Naive thymus-derived CD4-positive, alpha-beta T cell (primary cell): ENCODE data around the gene SPIRE2. TPM values are rescaled to one million over a fixed set of nuclear protein-coding genes. Genes with fewer than 3 reads are reported as not detected.

Experiments
- ATAC-seq: fragments of 150-1000 bp; cut with Tn5 transposase; 2 replicates; pipeline ENCODE4 v1.10.0; 2021; ENCODE audit warnings: mild to moderate bottlenecking, moderate library complexity
- CTCF ChIA-PET: fragments of 350-600 bp; sonication (Branson Sonifier 250); formaldehyde crosslinking; loops from one replicate; lab custom pipeline; 2021; ENCODE audit warnings: antibody characterized with exemption; lab: Charles Lee
- POLR2A ChIA-PET: fragments of 350-600 bp; sonication (Branson Sonifier 250); formaldehyde crosslinking; loops from one replicate; lab custom pipeline; 2021; ENCODE audit warnings: antibody characterized with exemption, inconsistent platforms; lab: Charles Lee
- DNase-seq, 9 donors: peaks; one replicate each; pipeline versions ENCODE4 v3.0.0 to v3.0.0-alpha.2; 2020 to 2022; ENCODE audit warnings: mixed read lengths in 1 of 9
- H3K27ac ChIP-seq: one replicate; pipeline ENCODE4 v1.7.0; 2013; ENCODE audit warnings: mild to moderate bottlenecking, low read depth, low read length, moderate library complexity
- H3K27me3 ChIP-seq, 2 donors: one replicate each; pipeline ENCODE4 v1.7.0; 2013; ENCODE audit warnings: low read length in 2 of 2, mild to moderate bottlenecking in 2 of 2, moderate library complexity in 2 of 2; ENCODE audit not compliant: control insufficient read depth in 2 of 2, insufficient read depth in 2 of 2
- H3K36me3 ChIP-seq, 3 experiments: 1 replicate in 2 of 3; 2 replicates in 1 of 3; pipeline ENCODE4 v1.7.0; 2013; ENCODE audit warnings: low read length in 3 of 3, mild to moderate bottlenecking in 3 of 3, moderate library complexity in 1 of 3; ENCODE audit not compliant: insufficient read depth in 3 of 3, control insufficient read depth in 2 of 3
- H3K4me1 ChIP-seq, 2 donors: one replicate each; pipeline ENCODE4 v1.7.0; 2013; ENCODE audit warnings: low read length in 2 of 2, mild to moderate bottlenecking in 2 of 2, moderate library complexity in 1 of 2; ENCODE audit not compliant: control insufficient read depth in 2 of 2, insufficient read depth in 2 of 2
- H3K4me3 ChIP-seq: 2 replicates; pipeline ENCODE4 v1.7.0; 2013; ENCODE audit warnings: mild to moderate bottlenecking, low read length
- H3K9me3 ChIP-seq, 3 experiments: 1 replicate in 2 of 3; 2 replicates in 1 of 3; pipeline ENCODE4 v1.7.0; 2013; ENCODE audit warnings: low read length in 3 of 3; ENCODE audit not compliant: control insufficient read depth in 2 of 3
- H3K27ac Mint-ChIP-seq, 9 donors: one replicate each; pipeline ENCODE4 v1.8.0; 2020 to 2022; ENCODE audit warnings: mixed read lengths in 9 of 9, mild to moderate bottlenecking in 8 of 9, moderate library complexity in 5 of 9, inconsistent platforms in 2 of 9
- H3K27me3 Mint-ChIP-seq, 5 donors: one replicate each; pipeline ENCODE4 v1.8.0; 2021 to 2022; ENCODE audit warnings: mixed read lengths in 5 of 5, mild to moderate bottlenecking in 1 of 5
- H3K36me3 Mint-ChIP-seq, 5 donors: one replicate each; pipeline ENCODE4 v1.8.0; 2020 to 2022; ENCODE audit warnings: mixed read lengths in 5 of 5, mild to moderate bottlenecking in 3 of 5, inconsistent platforms in 1 of 5
- H3K4me1 Mint-ChIP-seq, 7 donors: one replicate each; pipeline ENCODE4 v1.8.0; 2020 to 2022; ENCODE audit warnings: mixed read lengths in 7 of 7, mild to moderate bottlenecking in 3 of 7, inconsistent platforms in 1 of 7
- H3K4me3 Mint-ChIP-seq, 10 donors: one replicate each; pipeline ENCODE4 v1.8.0; 2020 to 2022; ENCODE audit warnings: mild to moderate bottlenecking in 10 of 10, mixed read lengths in 10 of 10, moderate library complexity in 6 of 10, inconsistent platforms in 2 of 10
- H3K9me3 Mint-ChIP-seq, 11 donors: one replicate each; pipeline ENCODE4 v1.8.0; 2020 to 2022; ENCODE audit warnings: mixed read lengths in 11 of 11, mild to moderate bottlenecking in 4 of 11, inconsistent platforms in 1 of 11, moderate library complexity in 1 of 11
- intact Hi-C, 2 donors: fragments of 100-400 bp; cut with micrococcal nuclease; formaldehyde crosslinking; loops; one replicate each; pipeline ENCODE4 v1.15.1; 2023
- polyA plus RNA-seq, 2 donors: library from polyadenylated mRNA; unstranded; fragments of 300-500 nt; fragmentation: Illumina TruSeq; gene quantifications; one replicate each; pipeline ENCODE4 v1.2.3, GENCODE V29; 2021
- total RNA-seq, 6 experiments: library from RNA in 5 of 6; stranded (reverse) in 5 of 6; gene quantifications; 1 replicate in 5 of 6; 2 replicates in 1 of 6; pipeline ENCODE4 v1.2.3 and lab custom pipeline; 2021 to 2026

Gene SPIRE2
- total and polyA plus RNA-seq, 7 experiments from 2014 or later: 0.32 to 3.5 (median 1.3) TPM

DNA sequence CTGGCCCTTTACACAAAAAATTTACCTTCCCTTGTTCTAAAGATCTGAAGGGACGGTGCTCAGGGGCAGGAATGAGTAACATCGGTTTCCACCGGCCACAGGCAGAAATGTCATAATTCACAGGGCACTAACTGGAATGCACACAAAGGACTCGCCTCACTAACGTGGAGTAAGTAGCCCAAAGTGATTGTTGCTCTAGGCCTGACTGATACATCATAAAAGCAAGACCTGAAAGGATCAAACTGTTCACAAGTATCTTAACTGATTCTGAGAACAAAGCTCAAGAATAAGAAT is 36.2 kb downstream of the SPIRE2 start:
- Histone ChIP-seq H3K27me3 (no peaks in the 10 kb centered on the region), H3K27ac (peak overlapping the region; percentile 72), H3K9me3 (peaks cover 0 to 4% (median 0%) of the 10 kb centered on the region in 3 experiments), H3K4me3 (peak overlapping the region; percentile 2), H3K4me1 (peaks cover 27 to 32% of the 10 kb centered on the region in 2 donors), H3K36me3 (no peaks in the 10 kb centered on the region)
- POLR2A ChIA-PET: interaction anchor here (1.5 to 5.8 kb wide), 3 partner anchors 8 to 175 kb away, joined by 4 to 67 read pairs (median 6); partner anchors contain the start of gene TCF25
- CTCF ChIA-PET: interaction anchor here (0.7 to 6.5 kb wide), 4 partner anchors 125 to 165 kb away, joined by 3 to 71 read pairs (median 34); partner anchors contain the start of gene SPATA2L
- Mint-ChIP-seq H3K4me1 (peaks cover 32 to 42% (median 34%) of the 10 kb centered on the region in 7 donors), H3K9me3 (peaks cover 0 to 6% (median 0%) of the 10 kb centered on the region in 11 donors), H3K27me3 (no peaks in the 10 kb centered on the region), H3K27ac (peak overlapping the region; percentile 72 to 95 (median 90)), H3K36me3 (peaks cover 0 to 18% (median 0%) of the 10 kb centered on the region in 5 donors), H3K4me3 (peak overlapping the region in 9 of 10 donors; percentile 40 to 86 (median 65))
- ATAC-seq (no peak), DNase-seq (no peak)
- intact Hi-C loops: loop anchor here (1.0 kb wide), 1 partner anchor 9 kb away; the partner anchor contains the start of gene TCF25 (in 2 of the 2)

DNA sequence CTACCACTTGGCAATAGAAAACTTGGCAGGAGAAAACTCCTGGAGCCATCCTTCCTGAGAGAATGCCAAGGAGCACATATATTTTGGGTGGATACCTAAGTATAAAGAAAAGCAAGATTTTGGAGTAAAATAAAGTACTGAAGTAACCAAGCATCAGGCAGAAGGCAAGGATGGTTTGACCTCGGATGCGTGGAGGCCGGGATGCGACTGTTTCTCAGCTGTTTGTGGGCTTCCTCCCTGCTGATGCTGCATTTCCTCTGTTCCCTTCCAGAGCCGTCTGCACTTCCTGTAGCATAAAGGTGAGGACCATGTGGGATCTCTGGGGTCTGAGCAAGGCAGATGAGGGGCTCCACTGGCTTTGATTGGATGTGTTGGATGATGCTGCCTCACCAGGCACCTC is 39.6 kb downstream of the SPIRE2 start:
- no peak for DNase-seq
- peaks cover 0 to 4% (median 0%) of the 10 kb centered on the region in 3 experiments for H3K9me3 ChIP-seq
- ATAC-seq: no peak
- CTCF ChIA-PET: interaction anchor here (0.7 kb wide), 1 partner anchor 160 kb away, joined by 3 read pairs; no protein-coding TSS in a partner anchor
- H3K36me3 Mint-ChIP-seq: peaks cover 0 to 19% (median 0%) of the 10 kb centered on the region in 5 donors
- H3K36me3 ChIP-seq: no peaks in the 10 kb centered on the region
- peaks cover 19 to 36% (median 31%) of the 10 kb centered on the region in 7 donors for H3K4me1 Mint-ChIP-seq
- H3K4me3 Mint-ChIP-seq: no peak overlapping the region
- intact Hi-C loops: no loop called here
- no peak overlapping the region for H3K27ac Mint-ChIP-seq
- no peaks in the 10 kb centered on the region for H3K27me3 ChIP-seq
- POLR2A ChIA-PET: no interaction called here
- H3K27me3 Mint-ChIP-seq: no peaks in the 10 kb centered on the region
- H3K27ac ChIP-seq: no peak overlapping the region
- no peak overlapping the region for H3K4me3 ChIP-seq
- H3K9me3 Mint-ChIP-seq: peaks cover 0 to 6% (median 0%) of the 10 kb centered on the region in 11 donors
- peaks cover 24 to 27% of the 10 kb centered on the region in 2 donors for H3K4me1 ChIP-seq

DNA sequence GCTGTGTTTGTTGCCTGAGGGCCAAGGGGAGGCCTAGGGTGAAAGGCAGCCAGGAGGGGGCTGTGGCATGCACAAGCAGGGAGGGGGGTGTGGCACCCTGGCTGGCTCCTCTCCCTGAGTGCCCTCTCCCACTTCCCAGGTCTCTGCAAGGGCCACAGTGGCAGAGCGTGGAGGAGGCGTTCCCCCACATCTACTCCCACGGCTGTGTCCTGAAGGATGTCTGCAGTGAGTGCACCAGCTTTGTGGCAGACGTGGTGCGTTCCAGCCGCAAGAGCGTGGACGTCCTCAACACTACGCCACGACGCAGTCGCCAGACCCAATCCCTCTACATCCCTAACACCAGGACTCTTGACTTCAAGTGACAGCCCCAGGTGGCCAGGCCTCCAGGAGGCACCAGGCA is 41.6 kb downstream of the SPIRE2 start:
- Mint-ChIP-seq H3K4me3 (no peak overlapping the region), H3K36me3 (peaks cover 0 to 21% (median 3%) of the 10 kb centered on the region in 5 donors), H3K9me3 (peaks cover 0 to 13% (median 2%) of the 10 kb centered on the region in 11 donors), H3K27ac (no peak overlapping the region), H3K27me3 (no peaks in the 10 kb centered on the region), H3K4me1 (peaks cover under 1 to 24% (median 18%) of the 10 kb centered on the region in 7 donors)
- Histone ChIP-seq H3K36me3 (peaks cover 0 to 8% (median 2%) of the 10 kb centered on the region in 3 experiments), H3K4me3 (no peak overlapping the region), H3K27me3 (no peaks in the 10 kb centered on the region), H3K9me3 (peaks cover 0 to 7% (median 4%) of the 10 kb centered on the region in 3 experiments), H3K27ac (no peak overlapping the region), H3K4me1 (peaks cover 6 to 17% of the 10 kb centered on the region in 2 donors)
- ATAC-seq: no peak
- no peak for DNase-seq
- intact Hi-C loops: loop anchor here in 1 of 2 donors (5.0 kb wide), 4 partner anchors 47 to 553 kb away; partner anchors contain the start of genes CDK10 and MC1R
- POLR2A ChIA-PET: interaction anchor here (0.6 to 1.4 kb wide), 2 partner anchors 9 to 213 kb away, joined by 3 to 4 read pairs; partner anchors contain the start of genes CHMP1A and SPATA33
- CTCF ChIA-PET: interaction anchor here (2.1 kb wide), 1 partner anchor 9 kb away, joined by 11 read pairs; no protein-coding TSS in a partner anchor

DNA sequence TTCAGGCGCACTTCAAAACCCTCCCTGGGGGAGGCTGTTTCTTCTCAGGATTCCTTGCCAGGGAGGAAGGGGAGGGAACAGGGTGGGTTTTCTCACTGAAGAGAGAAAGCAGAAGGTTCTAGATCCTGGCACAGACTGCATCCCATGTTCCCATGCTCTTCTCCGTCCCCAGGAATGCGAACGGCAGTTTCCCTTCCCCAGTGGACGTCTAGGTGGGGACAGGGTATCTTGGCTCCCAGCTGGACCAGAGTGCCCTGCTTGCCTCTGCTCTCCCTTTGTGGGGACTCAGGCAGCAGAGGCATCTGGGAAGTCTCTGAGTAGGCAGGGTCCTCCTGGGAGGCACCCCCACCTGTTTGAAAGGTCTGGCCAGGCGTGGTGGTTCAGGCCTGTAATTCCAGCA is 42.2 kb downstream of the SPIRE2 start:
- intact Hi-C loops: loop anchor here in 1 of 2 donors (5.0 kb wide), 4 partner anchors 47 to 553 kb away; partner anchors contain the start of genes CDK10 and MC1R
- DNase-seq (no peak), ATAC-seq (no peak)
- H3K4me3 ChIP-seq: no peak overlapping the region
- no peak overlapping the region for H3K27ac ChIP-seq
- Mint-ChIP-seq H3K4me1 (peaks cover 0 to 24% (median 19%) of the 10 kb centered on the region in 7 donors), H3K4me3 (peak overlapping the region in 1 of 10 donors; percentile 47), H3K36me3 (peaks cover 5 to 24% (median 8%) of the 10 kb centered on the region in 5 donors), H3K27ac (peak overlapping the region in 3 of 9 donors; percentile 16 to 65 (median 49)), H3K9me3 (peaks cover 0 to 19% (median 6%) of the 10 kb centered on the region in 11 donors), H3K27me3 (no peaks in the 10 kb centered on the region)
- CTCF ChIA-PET: interaction anchor here (2.1 kb wide), 1 partner anchor 10 kb away, joined by 11 read pairs; no protein-coding TSS in a partner anchor
- H3K27me3 ChIP-seq: no peaks in the 10 kb centered on the region
- peaks cover 0 to 7% (median 4%) of the 10 kb centered on the region in 3 experiments for H3K9me3 ChIP-seq
- peaks cover 0 to 13% (median 3%) of the 10 kb centered on the region in 3 experiments for H3K36me3 ChIP-seq
- H3K4me1 ChIP-seq: peaks cover 4 to 17% of the 10 kb centered on the region in 2 donors
- POLR2A ChIA-PET: interaction anchor here (0.6 to 1.4 kb wide), 2 partner anchors 9 to 213 kb away, joined by 3 to 4 read pairs; partner anchors contain the start of genes CHMP1A and SPATA33

DNA sequence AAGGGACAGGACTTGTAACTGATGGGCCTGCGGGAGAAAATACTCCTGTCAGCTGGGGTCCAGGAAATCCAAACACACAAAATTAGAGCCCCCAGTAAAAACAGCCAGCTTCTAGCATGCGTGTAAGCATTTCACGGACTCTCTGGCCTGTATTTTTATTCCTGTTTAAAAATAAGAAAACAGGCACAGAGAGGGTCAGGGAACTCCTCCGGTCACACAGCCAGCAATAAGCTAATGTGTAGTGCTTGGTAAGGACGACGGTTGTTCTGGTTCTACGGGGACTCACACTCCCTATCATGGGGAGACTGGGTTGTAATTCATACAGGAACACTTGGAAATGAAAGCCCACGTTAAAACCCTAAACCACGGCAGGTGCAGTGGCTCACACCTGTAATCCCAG is 43.6 kb downstream of the SPIRE2 start:
- H3K4me1 Mint-ChIP-seq: peaks cover 0 to 24% (median 18%) of the 10 kb centered on the region in 7 donors
- DNase-seq: no peak
- Histone ChIP-seq H3K27me3 (no peaks in the 10 kb centered on the region), H3K36me3 (peaks cover 0 to 21% (median 3%) of the 10 kb centered on the region in 3 experiments), H3K4me3 (no peak overlapping the region), H3K27ac (peak overlapping the region; percentile 100), H3K9me3 (peaks cover 0 to 7% (median 4%) of the 10 kb centered on the region in 3 experiments), H3K4me1 (peaks cover 4 to 17% of the 10 kb centered on the region in 2 donors)
- ChIA-PET CTCF (interaction anchor here (1.4 to 2.1 kb wide), 3 partner anchors 9 to 11 kb away, joined by 3 to 11 read pairs (median 9); no protein-coding TSS in a partner anchor), POLR2A (interaction anchor here (0.6 to 4.0 kb wide), 5 partner anchors 9 to 172 kb away, joined by 3 to 67 read pairs (median 5); partner anchors contain the start of genes MC1R and SPATA2L)
- ATAC-seq: no peak
- intact Hi-C loops: loop anchor here in 1 of 2 donors (2.0 to 5.0 kb wide), 5 partner anchors 45 to 555 kb away; partner anchors contain the start of genes CDK10 and MC1R
- peak overlapping the region in 6 of 10 donors; percentile 12 to 95 (median 70) for H3K4me3 Mint-ChIP-seq
- peaks cover 5 to 27% (median 8%) of the 10 kb centered on the region in 5 donors for H3K36me3 Mint-ChIP-seq
- peaks cover 0 to 19% (median 6%) of the 10 kb centered on the region in 11 donors for H3K9me3 Mint-ChIP-seq
- H3K27ac Mint-ChIP-seq: peak overlapping the region in 8 of 9 donors; percentile 89 to 99 (median 96)
- no peaks in the 10 kb centered on the region for H3K27me3 Mint-ChIP-seq
